ENCODE data around the gene LCOR. TPM values are rescaled to one million over a fixed set of nuclear protein-coding genes. Genes with fewer than 3 reads are reported as not detected.

LCOR gene
- total RNA-seq, 1 experiment from 2014 or later, result 42.1 TPM

- Mint-ChIP-seq H3K36me3 (ENCODE audit: insufficient read depth in 1 of 3, low read depth in 3 of 3) (peaks cover 2 to 10% (median 4%) of the 10 kb centered on the region in 3 experiments; a peak in 4 of 7 replicates), H3K9me3 (no peaks in the 10 kb centered on the region), H3K4me1 (peaks cover 43 to 44% of the 10 kb centered on the region in 2 experiments), H3K27me3 (ENCODE audit: low read depth) (no peaks in the 10 kb centered on the region), H3K27ac (no peak overlapping the region), H3K4me3 (no peak overlapping the region)
- H4K20me1 ChIP-seq (ENCODE audit: control insufficient read depth, insufficient read depth, insufficient read length), result no peaks in the 10 kb centered on the region
- no peaks in the 10 kb centered on the region for H3K27me3 ChIP-seq (ENCODE audit: insufficient read depth, low read length)
- no peak for DNase-seq
- H3K4me2 ChIP-seq (ENCODE audit: insufficient read depth, insufficient read length, low read length), result no peak overlapping the region
- no peak overlapping the region for H2AK5ac ChIP-seq (ENCODE audit: insufficient read length, low read length)
- H3K27ac ChIP-seq (ENCODE audit: insufficient read length, low read depth, low read length), result no peak overlapping the region
- no peak overlapping the region for H2AFZ ChIP-seq (ENCODE audit: low read length)
- WGBS (ENCODE audit: extremely low coverage, insufficient read length, low lambda C conversion rate), result no CpG with 5 or more reads among the region's 1 CpG
- no peak overlapping the region for H3K4ac ChIP-seq (ENCODE audit: low read depth, low read length)
- H2BK5ac ChIP-seq (ENCODE audit: insufficient read length, low read length), result no peak overlapping the region
- H2BK12ac ChIP-seq (ENCODE audit: insufficient read length, low read depth, low read length), result no peak overlapping the region
- no peak overlapping the region for H3K56ac ChIP-seq (ENCODE audit: insufficient read length, low read depth, low read length)
- H4K91ac ChIP-seq (ENCODE audit: insufficient read length, low read depth, low read length), result no peak overlapping the region
- H3K23me2 ChIP-seq (ENCODE audit: insufficient read length, low read depth, low read length, poor library complexity, severe bottlenecking), result no peaks in the 10 kb centered on the region
- no peak overlapping the region for H3K18ac ChIP-seq (ENCODE audit: insufficient read length, low read depth, low read length)
- no peaks in the 10 kb centered on the region for H3K9me3 ChIP-seq (ENCODE audit: control insufficient read depth, low read depth, low read length)
- H2BK15ac ChIP-seq (ENCODE audit: low read depth, low read length), result no peak overlapping the region
- peaks cover 21% of the 10 kb centered on the region; the same call in 1 of the 2 replicates for H3K79me2 ChIP-seq (ENCODE audit: insufficient read depth, low read length)
- no peak overlapping the region for H2BK120ac ChIP-seq (ENCODE audit: low read depth, low read length, poor library complexity, severe bottlenecking)
- no peak overlapping the region for H3K14ac ChIP-seq (ENCODE audit: insufficient read depth, low read length)
- H4K8ac ChIP-seq (replicated peaks; ENCODE audit: insufficient read length, low read depth, low read length), result no peak overlapping the region
- H3K79me1 ChIP-seq (ENCODE audit: insufficient read depth, low read depth, low read length, poor library complexity, severe bottlenecking), result peaks cover 6% of the 10 kb centered on the region
- no peak overlapping the region for H3K23ac ChIP-seq (ENCODE audit: insufficient read length, low read depth, low read length)
- H3T11ph ChIP-seq (ENCODE audit: low read length), result no peak overlapping the region
- H2BK20ac ChIP-seq (ENCODE audit: low read depth, low read length, poor library complexity, severe bottlenecking), result no peak overlapping the region
- H4K5ac ChIP-seq (ENCODE audit: insufficient read length, low read depth, low read length), result no peak overlapping the region
- TF ChIP-seq CTCF (conservative IDR thresholded peaks at IDR 0.05), result no peak
- H3K4me1 ChIP-seq (ENCODE audit: insufficient read depth, low read length), result peaks cover 12% of the 10 kb centered on the region; the same call in 1 of the 2 replicates
- no peak overlapping the region for H3K9ac ChIP-seq (ENCODE audit: extremely low read depth, insufficient read length, low read length)
These were observed 14.3 kb downstream of the LCOR start for GRCh38 chr10:96846395-96846794.

Measured in H9 (cell line).